Measurements from ENCODE around the gene BATF.

GRCh38 chr14:75513911-75514672, 8.2 kb upstream of the BATF start:
- TF ChIP-seq, protein P1, sequence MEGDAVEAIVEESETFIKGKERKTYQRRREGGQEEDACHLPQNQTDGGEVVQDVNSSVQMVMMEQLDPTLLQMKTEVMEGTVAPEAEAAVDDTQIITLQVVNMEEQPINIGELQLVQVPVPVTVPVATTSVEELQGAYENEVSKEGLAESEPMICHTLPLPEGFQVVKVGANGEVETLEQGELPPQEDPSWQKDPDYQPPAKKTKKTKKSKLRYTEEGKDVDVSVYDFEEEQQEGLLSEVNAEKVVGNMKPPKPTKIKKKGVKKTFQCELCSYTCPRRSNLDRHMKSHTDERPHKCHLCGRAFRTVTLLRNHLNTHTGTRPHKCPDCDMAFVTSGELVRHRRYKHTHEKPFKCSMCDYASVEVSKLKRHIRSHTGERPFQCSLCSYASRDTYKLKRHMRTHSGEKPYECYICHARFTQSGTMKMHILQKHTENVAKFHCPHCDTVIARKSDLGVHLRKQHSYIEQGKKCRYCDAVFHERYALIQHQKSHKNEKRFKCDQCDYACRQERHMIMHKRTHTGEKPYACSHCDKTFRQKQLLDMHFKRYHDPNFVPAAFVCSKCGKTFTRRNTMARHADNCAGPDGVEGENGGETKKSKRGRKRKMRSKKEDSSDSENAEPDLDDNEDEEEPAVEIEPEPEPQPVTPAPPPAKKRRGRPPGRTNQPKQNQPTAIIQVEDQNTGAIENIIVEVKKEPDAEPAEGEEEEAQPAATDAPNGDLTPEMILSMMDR (IDR thresholded peaks at IDR 0.05): no peak
- TF ChIP-seq POLR2A (IDR thresholded peaks at IDR 0.05) (no peak), EP300 (IDR thresholded peaks at IDR 0.05; ENCODE audit: low read depth) (no peak), POLR2AphosphoS5 (IDR thresholded peaks at IDR 0.05) (no peak)

Measured in transverse colon (tissue), 4 donors.